GM19372 (cell line): ENCODE results near the gene STOX2.

Experiments
- ATAC-seq: cut with Tn5 transposase; IDR thresholded peaks from one replicate; pipeline ENCODE4 v1.9.1; 2021; ENCODE audit warnings: mild to moderate bottlenecking, low read depth, moderate library complexity; ENCODE audit not compliant: unreplicated experiment

Gene STOX2

DNA sequence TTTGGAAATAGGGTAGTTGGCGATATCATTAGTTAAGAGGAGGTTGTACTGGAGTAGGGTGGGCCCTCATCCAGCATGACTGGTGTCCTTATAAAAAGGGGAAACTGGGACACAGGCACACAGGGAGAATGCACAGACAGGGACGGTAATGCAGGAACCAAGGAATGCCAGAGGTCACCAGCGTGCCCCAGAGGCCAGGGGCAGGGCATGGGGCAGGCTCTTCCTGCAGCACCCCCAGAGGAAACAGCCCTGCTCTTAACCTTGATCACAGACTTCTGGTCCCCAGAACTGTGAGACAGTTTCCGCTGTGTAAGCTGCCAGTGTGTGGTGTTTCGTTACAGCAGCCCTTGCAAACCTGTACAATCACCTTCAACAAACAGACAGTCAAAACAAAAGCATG is 15.9 kb upstream of the STOX2 start:
- no peak for ATAC-seq

DNA sequence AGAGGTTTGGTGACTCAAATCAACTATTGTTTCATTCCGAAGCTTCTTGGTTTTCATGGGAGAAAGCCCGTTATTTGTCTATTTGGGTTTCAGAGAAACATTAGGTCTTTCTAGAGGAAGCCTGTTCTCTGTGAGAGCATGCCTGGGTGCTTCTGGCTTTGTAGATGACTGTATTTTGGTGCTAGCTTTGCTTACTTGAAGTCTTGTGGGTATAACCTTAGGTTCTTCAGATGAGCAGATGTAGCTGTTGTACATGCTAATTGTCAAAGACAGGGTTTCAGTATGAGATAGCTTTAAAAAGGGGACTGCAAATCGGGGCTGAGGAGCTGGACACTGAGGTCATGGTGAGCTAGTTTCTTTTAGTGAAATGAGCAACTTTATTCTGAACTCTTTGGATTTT is 7.9 kb upstream of the STOX2 start:
- no peak for ATAC-seq

DNA sequence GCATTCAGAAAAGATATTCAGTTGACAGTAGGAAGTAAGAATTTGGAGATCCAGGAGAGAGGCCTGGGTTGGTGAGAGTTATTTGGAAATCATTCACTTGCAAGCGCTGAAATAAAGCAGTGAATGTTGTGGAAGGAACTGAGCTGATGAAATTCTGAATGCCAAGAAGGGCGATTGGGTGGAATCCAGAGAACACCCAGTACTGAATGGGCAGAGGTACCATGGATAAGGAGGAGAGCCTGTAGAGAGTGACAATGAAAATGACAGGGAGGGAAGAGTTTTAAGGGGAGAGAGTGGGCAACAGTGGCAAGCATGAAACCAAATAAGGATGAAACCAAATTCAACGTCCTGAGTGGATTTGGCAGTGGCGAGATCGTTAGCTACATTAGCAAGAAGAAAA is 6.7 kb upstream of the STOX2 start:
- ATAC-seq = no peak

DNA sequence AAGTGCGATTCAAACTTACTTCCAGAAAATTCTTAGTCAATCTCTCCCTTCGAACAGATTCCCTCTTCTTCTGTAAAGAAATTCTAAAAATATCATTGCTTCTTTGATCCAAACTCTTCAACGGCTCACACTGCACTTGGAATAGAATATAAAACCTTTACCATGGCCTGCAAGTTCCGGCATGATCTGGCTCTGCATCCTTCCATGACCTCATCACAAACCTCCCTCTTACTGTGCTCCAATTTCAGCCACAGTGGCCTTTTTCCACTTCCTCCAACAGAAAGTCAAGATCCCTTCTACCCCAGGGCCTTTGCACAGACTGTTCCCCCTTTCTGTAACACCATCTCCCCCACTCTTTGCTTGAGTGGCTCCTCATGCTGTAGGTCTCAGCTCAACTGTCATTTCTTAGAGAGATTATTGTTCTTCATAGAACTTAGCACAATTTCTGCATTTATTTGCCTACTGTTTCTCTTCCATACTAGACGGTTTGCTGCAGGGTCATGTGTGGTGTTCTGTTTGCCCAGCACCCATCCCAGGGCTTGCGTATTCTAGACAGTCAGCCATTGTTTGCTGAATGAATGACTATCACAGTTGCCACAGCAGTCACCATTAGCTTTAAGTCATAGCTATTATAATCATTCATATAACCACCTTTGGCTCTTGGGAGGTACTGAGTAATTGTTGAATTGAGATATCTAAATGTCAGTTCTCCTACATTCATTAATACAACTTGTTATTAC is 1.9 kb upstream of the STOX2 start:
- no peak for ATAC-seq

DNA sequence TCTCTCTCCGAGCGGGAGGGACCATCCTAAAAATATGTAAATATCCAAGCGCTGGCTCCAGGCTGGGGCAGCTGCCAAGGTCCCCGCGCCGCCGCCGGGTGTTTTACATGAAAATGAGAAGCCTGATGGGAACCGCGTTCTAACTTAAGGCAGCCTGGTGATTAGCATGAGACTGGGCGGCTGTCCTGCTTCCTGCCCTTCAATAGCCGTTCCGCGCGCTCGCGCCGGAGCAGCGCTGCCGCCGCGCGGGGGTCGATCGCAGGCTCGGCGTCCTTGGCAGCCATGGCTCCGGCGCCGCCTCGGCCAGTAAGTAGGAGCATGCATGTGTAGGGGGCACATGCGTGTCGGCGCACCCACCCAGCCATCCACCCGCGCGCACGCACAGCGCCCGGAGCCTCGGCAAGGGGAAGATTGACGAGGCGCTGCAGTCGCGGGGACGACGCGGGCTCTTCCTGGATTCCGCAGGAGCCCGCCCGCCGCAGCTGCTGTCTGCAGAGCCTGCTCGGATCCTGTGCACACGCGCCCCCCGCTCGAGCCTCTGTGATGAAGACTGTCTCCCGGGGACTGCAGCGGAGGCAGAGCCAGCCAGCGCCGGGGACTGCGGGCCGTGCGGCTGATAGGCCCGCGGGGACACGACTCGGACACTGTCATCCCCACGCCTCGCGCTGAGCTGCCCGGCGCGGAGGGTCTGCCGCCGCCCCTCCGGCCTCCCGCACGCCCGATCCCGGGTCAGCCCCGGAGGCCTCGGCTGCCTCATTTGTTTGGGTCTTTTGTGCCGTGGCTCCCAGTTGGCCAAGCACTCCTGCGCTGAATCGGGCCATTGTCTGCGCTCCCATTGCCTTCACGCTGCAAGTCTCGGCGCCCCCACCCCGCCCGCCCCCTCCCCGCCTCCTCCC is 734 bp downstream of the STOX2 start:
- no peak for ATAC-seq

DNA sequence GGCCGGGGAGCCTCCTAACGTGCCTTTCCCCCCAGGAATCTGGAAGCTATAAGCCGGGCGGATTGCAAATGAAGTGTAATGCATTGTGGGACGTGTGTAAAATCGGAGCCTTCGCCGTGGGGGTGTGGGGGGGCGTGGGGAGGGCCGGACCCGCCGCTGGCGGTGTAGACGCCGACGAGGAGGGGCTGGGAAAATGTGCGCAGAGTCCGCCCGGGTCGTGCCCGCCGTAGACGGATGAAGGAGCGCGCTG is 1.3 kb downstream of the STOX2 start:
- no peak for ATAC-seq

DNA sequence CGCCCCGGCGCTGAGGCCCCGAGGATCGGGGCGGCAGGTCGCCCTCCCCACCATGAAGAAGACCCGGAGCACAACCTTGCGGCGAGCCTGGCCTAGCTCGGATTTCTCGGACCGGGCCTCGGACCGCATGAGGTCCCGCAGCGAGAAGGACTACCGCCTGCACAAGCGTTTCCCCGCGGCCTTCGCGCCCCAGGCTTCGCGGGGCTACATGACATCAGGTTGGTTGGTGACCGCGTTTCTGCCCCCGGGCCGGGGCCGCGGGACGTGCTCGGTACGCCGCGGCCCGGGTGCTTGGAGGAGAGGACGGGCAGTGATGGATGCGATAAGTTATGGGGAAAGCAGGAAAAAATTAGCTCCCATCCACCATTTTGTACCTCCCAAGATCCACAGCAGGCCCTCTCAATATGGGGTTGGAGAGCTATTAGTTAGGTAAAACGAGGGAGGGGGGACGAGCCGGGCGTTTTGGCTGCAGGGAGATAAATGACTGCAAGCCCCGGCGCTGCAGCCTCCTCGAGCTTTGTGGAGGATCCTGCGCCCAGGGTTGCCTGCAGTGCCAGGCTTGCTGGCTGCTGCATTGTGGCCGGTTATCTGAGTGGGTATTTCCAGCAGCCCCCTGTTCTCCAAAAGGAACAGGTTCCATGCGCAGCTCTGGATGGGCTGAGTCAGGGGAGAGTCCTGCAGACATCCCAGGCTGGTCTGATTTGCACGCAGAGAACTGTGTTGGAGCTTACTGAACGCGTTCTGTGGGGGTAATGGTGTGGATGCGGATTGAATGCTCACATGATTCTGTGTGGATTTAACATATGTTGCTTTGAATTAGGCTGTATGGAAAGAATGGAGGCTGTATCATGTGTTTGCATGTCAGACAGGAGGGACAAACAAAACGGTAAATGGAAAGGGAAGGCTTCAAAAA is 1.9 kb downstream of the STOX2 start:
- no peak for ATAC-seq

DNA sequence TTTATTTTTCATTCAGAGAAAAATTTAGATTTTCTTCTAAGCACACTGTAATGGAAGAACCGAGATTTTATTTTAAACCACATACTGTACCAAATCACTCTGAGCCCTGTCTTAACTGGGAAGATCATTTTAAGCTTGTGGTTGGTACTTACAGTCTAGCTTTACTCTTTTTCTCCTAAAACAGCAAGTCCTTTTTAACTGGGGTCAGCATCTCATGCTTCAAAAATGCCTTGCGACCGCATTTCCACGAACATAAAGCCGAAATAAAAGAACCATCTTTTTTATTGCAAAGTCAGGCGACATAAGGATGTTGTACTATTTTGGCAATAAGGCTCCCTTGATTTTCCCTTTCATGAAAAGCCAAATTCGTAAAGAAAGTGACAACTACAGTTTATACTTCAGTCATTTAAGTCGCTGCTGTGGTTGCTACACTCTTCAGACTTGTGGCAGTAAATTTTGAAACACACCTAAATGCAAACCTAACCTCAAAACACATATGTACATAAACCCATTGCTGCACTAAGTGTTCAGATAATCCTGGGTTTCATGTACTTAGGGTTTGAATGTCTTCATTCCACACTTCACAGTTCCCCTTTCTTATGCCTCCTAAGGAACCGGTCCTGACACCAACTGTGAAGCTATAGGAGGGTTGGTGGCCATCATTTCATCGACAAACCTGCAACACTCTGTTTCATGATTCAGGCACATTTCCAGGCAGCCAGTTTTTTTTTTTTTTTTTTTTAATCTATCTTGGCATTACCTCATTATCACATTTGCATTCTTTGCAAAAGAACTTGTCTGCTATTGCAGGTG is 3.0 kb downstream of the STOX2 start:
- no peak for ATAC-seq

DNA sequence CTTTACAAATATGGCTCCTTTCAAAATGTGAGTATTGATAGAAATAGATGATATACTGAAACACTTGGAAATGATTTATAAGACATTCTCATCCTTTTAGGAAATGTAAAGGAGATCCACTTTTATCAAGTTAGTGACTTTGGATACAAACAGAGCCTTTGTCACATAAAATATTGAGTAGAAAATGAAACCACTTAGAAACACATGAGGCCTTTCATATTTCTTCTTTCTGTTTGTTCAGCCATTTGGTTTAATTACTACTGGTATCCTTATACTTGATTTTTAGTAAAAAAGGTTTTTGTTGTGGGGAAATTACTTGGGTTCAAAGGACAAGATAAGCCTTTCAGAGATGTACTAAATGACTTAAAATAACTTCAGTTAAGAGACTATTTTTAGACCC is 4.1 kb downstream of the STOX2 start:
- no peak for ATAC-seq

DNA sequence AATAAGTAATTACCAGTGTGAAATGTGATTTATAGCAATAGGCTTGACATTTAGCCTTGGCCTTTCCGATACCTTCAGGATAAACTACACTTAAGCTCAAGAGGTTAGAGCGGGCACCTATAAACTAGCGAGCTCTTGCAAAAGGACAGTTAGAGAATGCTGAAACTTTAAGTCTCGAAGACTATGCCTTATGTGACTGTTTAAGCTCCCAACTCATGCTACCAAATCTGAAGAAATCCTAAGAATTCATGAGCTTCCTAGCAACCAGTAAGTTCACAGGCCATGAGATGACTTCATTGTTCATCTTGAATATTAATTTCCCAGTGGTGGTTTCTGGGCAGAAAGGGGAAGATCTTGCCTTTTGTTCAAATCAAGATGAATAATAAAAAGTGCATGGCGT is 4.7 kb downstream of the STOX2 start:
- no peak for ATAC-seq

DNA sequence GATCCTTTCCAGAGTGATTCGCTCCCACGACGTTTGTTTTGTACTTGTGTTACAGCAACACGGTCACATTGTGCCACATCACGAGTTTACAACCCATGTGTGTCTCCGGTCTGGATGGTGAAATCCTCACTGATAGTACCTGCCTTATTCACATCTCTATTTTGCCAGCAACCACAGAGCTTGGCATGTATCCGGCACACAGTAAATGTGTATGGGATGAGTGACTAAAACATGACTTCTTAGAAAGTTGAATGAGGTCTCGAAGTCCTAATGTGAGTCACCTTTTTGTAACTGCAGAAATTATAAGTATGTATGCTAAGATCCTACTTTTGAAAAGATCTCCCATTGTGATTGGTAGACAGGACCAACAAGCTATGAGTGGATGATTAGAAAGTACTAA is 7.5 kb downstream of the STOX2 start:
- ATAC-seq = no peak

DNA sequence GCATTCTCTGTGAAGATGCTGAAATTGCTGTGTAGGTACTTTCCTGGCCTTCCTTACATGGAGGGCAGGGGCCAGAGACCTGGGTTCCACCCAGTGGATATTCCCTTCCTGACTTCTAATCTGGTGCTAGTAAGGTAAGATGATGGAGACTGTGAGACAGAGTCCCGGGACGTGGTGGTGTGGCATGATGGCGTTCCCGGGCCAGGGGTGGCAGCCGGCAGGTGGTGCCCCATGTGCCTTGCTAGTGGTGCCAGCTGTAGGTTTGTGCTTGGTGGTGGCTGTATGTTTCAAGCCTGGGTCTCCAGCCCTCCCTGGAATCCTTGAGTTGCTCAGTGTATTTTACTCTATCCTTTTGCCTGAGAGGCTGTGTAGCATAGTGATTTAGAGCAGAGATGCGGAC is 10.9 kb downstream of the STOX2 start:
- no peak for ATAC-seq

DNA sequence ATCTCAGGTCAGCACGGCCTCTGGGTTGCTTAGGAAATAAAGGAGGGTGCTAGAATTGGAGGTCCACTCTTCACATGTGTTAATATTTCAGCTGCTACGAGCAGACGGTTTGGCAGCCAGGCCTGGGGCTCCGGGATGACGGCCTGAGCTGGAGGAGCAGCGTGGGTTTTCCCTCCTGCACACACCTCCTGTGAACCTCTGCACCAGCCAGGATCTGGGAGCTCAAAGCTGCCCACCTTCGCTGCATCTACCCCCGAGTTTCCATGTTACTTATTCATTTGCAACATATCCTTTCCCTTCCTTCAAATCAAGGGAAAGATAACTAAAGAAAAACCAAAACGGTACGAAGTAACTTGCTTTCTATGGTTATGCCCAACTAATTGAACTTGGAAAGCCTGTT is 13.6 kb downstream of the STOX2 start:
- no peak for ATAC-seq

DNA sequence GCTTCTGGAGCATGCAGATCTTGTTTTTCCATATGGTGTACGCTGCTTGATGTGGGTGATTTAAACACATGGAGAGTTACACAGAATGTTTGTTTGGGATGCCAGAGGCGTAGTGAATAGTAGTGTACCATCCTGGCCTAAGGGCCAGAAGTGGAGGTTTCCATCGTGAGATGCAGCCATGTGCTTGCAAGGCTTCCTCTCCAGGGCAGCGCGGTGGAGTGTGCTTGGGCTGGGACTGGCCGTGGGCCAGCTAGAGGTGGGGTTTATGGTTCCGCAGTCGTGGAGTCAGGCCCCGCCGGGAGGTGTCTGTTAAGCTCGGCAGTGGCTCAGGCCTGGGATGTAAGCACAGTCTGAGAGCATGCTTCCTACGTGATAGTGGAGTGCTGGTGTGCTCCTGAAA is 14.0 kb downstream of the STOX2 start:
- ATAC-seq = no peak

DNA sequence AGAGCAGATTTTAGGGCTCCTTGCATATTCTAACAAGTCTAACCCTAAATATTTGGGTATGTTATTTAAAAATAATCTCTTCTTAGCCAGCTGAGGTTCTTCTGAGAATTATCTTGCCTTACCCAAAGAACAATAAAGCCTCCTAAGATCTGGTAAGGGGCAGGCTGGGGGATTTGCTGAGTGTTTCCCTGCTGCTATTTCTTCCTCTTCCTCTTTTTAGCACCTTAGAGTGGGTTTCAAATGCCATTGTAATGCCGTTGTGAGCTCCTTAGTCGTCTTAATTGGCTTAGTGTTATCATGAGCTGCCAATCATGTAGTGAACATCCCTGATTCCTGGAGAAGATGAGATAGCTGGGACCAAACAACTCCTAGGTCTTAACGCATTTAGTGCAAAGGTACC is 15.4 kb downstream of the STOX2 start:
- ATAC-seq = no peak

DNA sequence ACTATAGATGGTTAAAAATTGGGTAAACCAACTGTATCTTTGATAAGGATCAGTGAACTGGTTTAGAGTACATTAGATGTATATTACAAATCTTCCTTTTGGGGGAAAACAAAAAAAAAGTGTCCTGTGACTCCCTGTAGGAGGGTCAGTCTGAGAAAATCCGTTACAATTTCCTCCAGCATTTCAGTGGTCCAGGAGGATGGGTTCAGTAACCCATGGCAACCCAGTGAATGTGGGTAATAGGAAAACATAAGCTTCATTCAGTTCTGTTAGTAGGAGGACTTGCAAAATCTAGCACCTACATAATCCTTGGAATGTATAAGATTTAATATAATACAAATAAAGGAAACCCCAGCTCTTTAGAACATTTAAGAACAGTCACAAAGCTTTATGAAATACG is 16.2 kb downstream of the STOX2 start:
- ATAC-seq = no peak

DNA sequence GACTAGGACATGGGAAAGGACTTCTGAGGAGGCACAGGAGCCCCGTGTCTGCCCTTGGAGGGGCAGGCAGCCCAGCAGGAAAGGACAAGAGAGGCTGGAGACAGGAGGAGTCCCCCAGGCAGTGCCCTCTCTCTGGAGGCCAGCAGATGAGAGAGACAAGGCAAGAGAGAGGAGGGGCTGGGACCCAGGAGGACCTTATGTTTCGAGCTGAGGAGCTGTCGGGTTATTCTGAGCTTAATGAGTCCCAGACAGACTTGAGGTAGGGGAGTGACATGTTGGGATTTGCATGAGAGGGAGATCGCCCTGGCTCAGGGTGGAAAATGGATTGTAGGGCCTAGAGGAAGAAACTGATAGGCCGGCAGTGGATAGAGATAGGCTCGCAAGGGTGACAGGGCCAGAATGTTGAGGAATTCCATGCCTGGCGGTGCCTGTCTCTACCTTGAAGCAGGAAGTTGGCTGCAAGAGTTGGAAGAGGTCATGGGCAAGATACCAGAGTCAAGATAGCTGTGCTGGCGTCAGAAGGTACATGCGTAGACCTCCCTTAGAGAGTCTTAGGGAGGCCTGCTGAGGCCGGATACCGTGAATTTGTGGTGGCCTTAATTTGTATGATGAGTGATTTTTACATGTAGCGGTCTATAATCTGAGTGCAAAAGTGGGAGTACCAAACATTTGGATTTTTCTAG is 19.4 kb downstream of the STOX2 start:
- ATAC-seq = no peak

DNA sequence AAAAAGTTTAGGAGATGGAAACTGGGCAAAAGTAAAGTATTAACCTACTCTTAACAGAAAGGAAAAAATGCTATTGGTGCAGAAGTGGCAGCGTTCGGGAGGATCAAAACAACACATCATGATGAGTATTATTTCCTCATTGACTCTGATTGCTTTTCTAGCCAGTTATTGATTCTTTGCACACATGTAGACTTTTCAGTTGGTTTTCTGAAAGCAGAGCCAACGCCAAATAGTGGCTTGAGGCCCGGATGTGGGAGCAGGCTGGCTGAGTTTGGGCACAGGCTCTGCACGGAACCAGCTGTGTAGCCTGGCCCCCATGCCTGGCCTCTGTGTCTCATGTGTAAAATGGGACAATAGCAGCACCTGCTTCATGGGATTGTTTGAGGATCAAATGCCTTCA is 21.8 kb downstream of the STOX2 start:
- ATAC-seq = no peak

DNA sequence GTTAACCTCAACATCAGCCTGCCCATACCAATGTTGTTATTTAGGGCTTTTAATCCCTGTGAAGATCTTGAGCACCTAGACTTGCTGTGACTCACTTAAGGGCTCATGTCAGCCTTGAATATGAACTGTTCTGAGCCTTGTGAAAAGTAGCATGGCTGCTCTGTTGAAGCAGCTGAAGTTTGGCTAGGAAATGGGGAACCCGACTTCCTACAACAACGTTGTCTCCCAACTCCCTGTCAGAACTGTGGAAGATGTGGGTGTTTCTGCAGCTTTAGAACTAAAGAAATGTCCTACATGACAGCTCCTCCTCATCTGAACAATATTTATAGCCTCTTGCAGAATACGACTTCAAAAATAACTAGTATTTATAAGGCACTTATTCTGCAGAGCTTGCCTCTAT is 27.5 kb downstream of the STOX2 start:
- ATAC-seq = no peak

DNA sequence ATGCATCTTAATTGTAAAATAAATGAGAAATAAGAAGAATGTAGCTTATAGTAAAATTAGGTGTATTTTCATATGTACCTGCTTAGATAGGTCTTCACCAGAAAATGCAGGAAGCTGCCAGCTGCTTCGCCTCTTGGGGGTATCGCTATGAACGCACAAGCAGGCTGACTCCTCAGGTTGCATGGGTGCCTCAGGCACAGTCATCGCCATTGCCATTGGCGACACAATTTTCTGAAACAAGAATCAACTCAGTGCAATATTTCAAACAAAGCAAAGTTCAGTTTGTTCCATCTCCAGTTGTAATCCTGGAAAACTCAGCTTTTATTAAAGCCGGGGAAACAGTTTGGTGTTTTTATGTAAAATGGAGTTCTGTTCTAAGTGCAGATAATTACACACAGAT is 29.7 kb downstream of the STOX2 start:
- no peak for ATAC-seq
